Subcutaneous abdominal adipose tissue (tissue), 5 donors: ENCODE data around the gene LRIG1.

Experiments used
- H3K27ac ChIP-seq: one replicate; pipeline ENCODE4 v1.7.0; 2013; ENCODE audit warnings: low read depth, mild to moderate bottlenecking, inconsistent platforms, low read length, moderate library complexity
- H3K27me3 ChIP-seq, 5 donors: one replicate each; pipeline ENCODE4 v1.7.0; 2013; ENCODE audit warnings: low read length in 5 of 5, inconsistent platforms in 1 of 5; ENCODE audit not compliant: control insufficient read depth in 5 of 5, insufficient read depth in 4 of 5
- H3K36me3 ChIP-seq, 5 donors: one replicate each; pipeline ENCODE4 v1.7.0; 2013; ENCODE audit warnings: low read length in 5 of 5; ENCODE audit not compliant: control insufficient read depth in 5 of 5, insufficient read depth in 5 of 5
- H3K4me1 ChIP-seq, 5 donors: one replicate each; pipeline ENCODE4 v1.7.0; 2013; ENCODE audit warnings: low read length in 5 of 5, mild to moderate bottlenecking in 3 of 5, moderate library complexity in 1 of 5; ENCODE audit not compliant: control insufficient read depth in 5 of 5, insufficient read depth in 5 of 5
- H3K4me3 ChIP-seq, 5 donors: one replicate each; pipeline ENCODE4 v1.7.0; 2013; ENCODE audit warnings: low read length in 5 of 5, low read depth in 1 of 5
- H3K9ac ChIP-seq, 5 donors: one replicate each; pipeline ENCODE4 v1.7.0; 2013; ENCODE audit warnings: low read length in 5 of 5, mild to moderate bottlenecking in 4 of 5, moderate library complexity in 3 of 5
- H3K9me3 ChIP-seq, 5 donors: one replicate each; pipeline ENCODE4 v1.7.0; 2013; ENCODE audit warnings: low read length in 5 of 5; ENCODE audit not compliant: control insufficient read depth in 5 of 5
- donor health status: healthy.
- donor health status: healthy.
- donor health status: healthy.
- donor health status: healthy.
- donor health status: healthy.

LRIG1 gene

GRCh38 chr3:66386011-66386924 lies 114.6 kb downstream of the LRIG1 start:
- Histone ChIP-seq H3K4me1 (peaks cover 0 to 13% (median 8%) of the 10 kb centered on the region in 5 donors), H3K9me3 (peaks cover 0 to 5% (median 0%) of the 10 kb centered on the region in 5 donors), H3K27me3 (no peaks in the 10 kb centered on the region), H3K36me3 (peaks cover under 1 to 60% (median 51%) of the 10 kb centered on the region in 5 donors), H3K27ac (peak overlapping the region; percentile 76), H3K9ac (no peak overlapping the region), H3K4me3 (no peak overlapping the region)

- H3K4me3 ChIP-seq, result no peak overlapping the region
- H3K27me3 ChIP-seq, result no peaks in the 10 kb centered on the region
- H3K4me1 ChIP-seq, result peaks cover 0 to 9% (median 8%) of the 10 kb centered on the region in 5 donors
- H3K9ac ChIP-seq, result no peak overlapping the region
- peaks cover 0 to 5% (median 0%) of the 10 kb centered on the region in 5 donors for H3K9me3 ChIP-seq
- peaks cover 5 to 72% (median 63%) of the 10 kb centered on the region in 5 donors for H3K36me3 ChIP-seq
- H3K27ac ChIP-seq, result peak overlapping the region; percentile 76
Observed at GRCh38 chr3:66385066-66385465, 115.8 kb downstream of the LRIG1 start.

- Histone ChIP-seq H3K36me3 (peaks cover 12 to 81% (median 72%) of the 10 kb centered on the region in 5 donors), H3K9ac (peak overlapping the region in 1 of 5 donors; percentile 8), H3K27me3 (no peaks in the 10 kb centered on the region), H3K9me3 (peaks cover 0 to 5% (median 0%) of the 10 kb centered on the region in 5 donors), H3K27ac (no peak overlapping the region), H3K4me3 (no peak overlapping the region), H3K4me1 (peaks cover 0 to 9% (median 8%) of the 10 kb centered on the region in 5 donors)
Observed at GRCh38 chr3:66383998-66384745, 116.7 kb downstream of the LRIG1 start.

- Histone ChIP-seq H3K4me3 (no peak overlapping the region), H3K27ac (no peak overlapping the region), H3K9ac (no peak overlapping the region), H3K9me3 (peaks cover 0 to 5% (median 0%) of the 10 kb centered on the region in 5 donors), H3K36me3 (peaks cover 19 to 89% (median 82%) of the 10 kb centered on the region in 5 donors), H3K27me3 (no peaks in the 10 kb centered on the region), H3K4me1 (peaks cover 0 to 9% (median 8%) of the 10 kb centered on the region in 5 donors)
Observed at GRCh38 chr3:66383023-66383422, 117.8 kb downstream of the LRIG1 start.

GRCh38 chr3:66382142-66382541 lies 118.7 kb downstream of the LRIG1 start:
- Histone ChIP-seq H3K27ac (no peak overlapping the region), H3K36me3 (peaks cover 19 to 95% (median 90%) of the 10 kb centered on the region in 5 donors), H3K9ac (no peak overlapping the region), H3K27me3 (no peaks in the 10 kb centered on the region), H3K9me3 (peaks cover 0 to 5% (median 0%) of the 10 kb centered on the region in 5 donors), H3K4me1 (peaks cover 0 to 9% (median 6%) of the 10 kb centered on the region in 5 donors), H3K4me3 (no peak overlapping the region)

- H3K4me1 ChIP-seq, result peaks cover 0 to 9% (median 6%) of the 10 kb centered on the region in 5 donors
- peaks cover 0 to 5% (median 0%) of the 10 kb centered on the region in 5 donors for H3K9me3 ChIP-seq
- peaks cover 19 to 97% (median 93%) of the 10 kb centered on the region in 5 donors for H3K36me3 ChIP-seq
- H3K27me3 ChIP-seq, result no peaks in the 10 kb centered on the region
- no peak overlapping the region for H3K4me3 ChIP-seq
- H3K9ac ChIP-seq, result no peak overlapping the region
- H3K27ac ChIP-seq, result no peak overlapping the region
Observed at GRCh38 chr3:66381626-66382025, 119.2 kb downstream of the LRIG1 start.

- peaks cover 0 to 12% (median 6%) of the 10 kb centered on the region in 5 donors for H3K4me1 ChIP-seq
- H3K27ac ChIP-seq, result peak overlapping the region; percentile 13
- H3K27me3 ChIP-seq, result no peaks in the 10 kb centered on the region
- no peak overlapping the region for H3K9ac ChIP-seq
- H3K4me3 ChIP-seq, result no peak overlapping the region
- peaks cover 24 to 93% (median 83%) of the 10 kb centered on the region in 5 donors for H3K36me3 ChIP-seq
- peaks cover 0 to 5% (median 0%) of the 10 kb centered on the region in 5 donors for H3K9me3 ChIP-seq
Observed at GRCh38 chr3:66380200-66380932, 120.5 kb downstream of the LRIG1 start.

GRCh38 chr3:66379565-66379964 lies 121.3 kb downstream of the LRIG1 start:
- Histone ChIP-seq H3K4me3 (no peak overlapping the region), H3K27me3 (no peaks in the 10 kb centered on the region), H3K36me3 (peaks cover 26 to 88% (median 76%) of the 10 kb centered on the region in 5 donors), H3K4me1 (peaks cover 0 to 12% (median 6%) of the 10 kb centered on the region in 5 donors), H3K9me3 (peaks cover 0 to 3% (median 0%) of the 10 kb centered on the region in 5 donors), H3K27ac (no peak overlapping the region), H3K9ac (no peak overlapping the region)

GRCh38 chr3:66378256-66378655 lies 122.6 kb downstream of the LRIG1 start:
- Histone ChIP-seq H3K27ac (peak overlapping the region; percentile 59), H3K27me3 (no peaks in the 10 kb centered on the region), H3K9me3 (no peaks in the 10 kb centered on the region), H3K9ac (no peak overlapping the region), H3K36me3 (peaks cover 26 to 84% (median 66%) of the 10 kb centered on the region in 5 donors), H3K4me1 (peaks cover 0 to 12% (median 6%) of the 10 kb centered on the region in 5 donors), H3K4me3 (no peak overlapping the region)
